MM.1S (cell line): Measurements from ENCODE around the gene ROS1.

ENCODE experiments used
- EZH2phosphoT487 ChIP-seq: fragments of 300-600 bp; sonication (generic); IDR thresholded peaks from 2 replicates; pipeline ENCODE4 v1.6.1; 2018; ENCODE audit warnings: antibody characterized with exemption, low read length
- TF ChIP-seq, protein P1 (sequence below): fragments of 300-600 bp; sonication (generic); IDR thresholded peaks from 2 replicates; pipeline ENCODE4 v1.5.1; 2016; ENCODE audit warnings: antibody characterized with exemption, low read length, mixed read lengths

DNA sequence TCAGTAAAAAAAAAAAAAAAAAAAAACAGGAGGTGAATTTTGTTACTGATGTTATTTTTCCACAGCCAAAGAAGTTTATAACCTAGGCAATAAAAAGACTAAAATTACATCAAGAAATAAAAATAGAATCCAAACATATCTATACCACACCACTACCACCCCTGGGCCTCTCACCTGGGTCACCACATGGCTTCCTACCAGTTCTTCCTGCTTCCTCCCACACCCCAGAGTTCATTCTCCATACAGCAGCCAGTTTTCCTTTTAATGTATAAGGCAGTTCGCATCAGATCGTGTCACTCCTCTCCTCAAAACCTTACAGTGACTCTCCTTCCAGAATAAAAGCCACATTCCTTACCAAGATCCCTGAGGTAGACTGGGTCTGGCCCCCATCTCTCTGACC lies 23.9 kb downstream of the ROS1 start:
- TF ChIP-seq, protein P1, sequence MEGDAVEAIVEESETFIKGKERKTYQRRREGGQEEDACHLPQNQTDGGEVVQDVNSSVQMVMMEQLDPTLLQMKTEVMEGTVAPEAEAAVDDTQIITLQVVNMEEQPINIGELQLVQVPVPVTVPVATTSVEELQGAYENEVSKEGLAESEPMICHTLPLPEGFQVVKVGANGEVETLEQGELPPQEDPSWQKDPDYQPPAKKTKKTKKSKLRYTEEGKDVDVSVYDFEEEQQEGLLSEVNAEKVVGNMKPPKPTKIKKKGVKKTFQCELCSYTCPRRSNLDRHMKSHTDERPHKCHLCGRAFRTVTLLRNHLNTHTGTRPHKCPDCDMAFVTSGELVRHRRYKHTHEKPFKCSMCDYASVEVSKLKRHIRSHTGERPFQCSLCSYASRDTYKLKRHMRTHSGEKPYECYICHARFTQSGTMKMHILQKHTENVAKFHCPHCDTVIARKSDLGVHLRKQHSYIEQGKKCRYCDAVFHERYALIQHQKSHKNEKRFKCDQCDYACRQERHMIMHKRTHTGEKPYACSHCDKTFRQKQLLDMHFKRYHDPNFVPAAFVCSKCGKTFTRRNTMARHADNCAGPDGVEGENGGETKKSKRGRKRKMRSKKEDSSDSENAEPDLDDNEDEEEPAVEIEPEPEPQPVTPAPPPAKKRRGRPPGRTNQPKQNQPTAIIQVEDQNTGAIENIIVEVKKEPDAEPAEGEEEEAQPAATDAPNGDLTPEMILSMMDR = no peak
- TF ChIP-seq EZH2phosphoT487 = no peak
